Non-pigmented ciliary epithelial cell (primary cell): ENCODE data around the gene TRMT44.
"Not testable (repeated sequence)": the region's sequence is repeated elsewhere in the genome, so short reads cannot be mapped to it uniquely, and the experiment has no call there.

Source experiments
- DNase-seq: peaks from one replicate; pipeline ENCODE4 v3.0.0-alpha.2; 2010; ENCODE audit warnings: low read depth

Gene TRMT44

DNA sequence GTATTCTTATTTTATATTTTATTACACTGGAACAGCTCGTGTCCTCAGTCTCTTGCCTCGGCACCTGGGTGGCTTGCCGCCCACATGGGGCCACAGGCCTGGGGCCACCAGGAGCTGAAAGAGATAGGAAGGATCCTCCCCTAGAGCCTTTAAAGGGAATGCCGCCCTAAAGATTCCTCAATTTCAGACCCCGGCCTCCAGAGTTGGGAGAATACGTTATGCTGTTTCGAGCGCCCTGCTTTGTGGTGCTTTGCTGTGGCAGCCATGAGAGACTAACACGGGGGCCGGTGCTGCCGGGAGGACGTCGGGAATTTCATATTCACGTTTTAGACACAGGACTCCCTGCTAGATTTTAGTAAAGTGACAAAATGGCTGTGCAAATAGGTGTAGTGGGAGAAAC lies 33.3 kb upstream of the TRMT44 start:
- DNase-seq = no peak

- no peak for DNase-seq
Measured at GRCh38 chr4:8407756-8408155, 32.8 kb upstream of the TRMT44 start.

- DNase-seq = no peak
Measured at GRCh38 chr4:8409264-8410065, 31.1 kb upstream of the TRMT44 start.

DNA sequence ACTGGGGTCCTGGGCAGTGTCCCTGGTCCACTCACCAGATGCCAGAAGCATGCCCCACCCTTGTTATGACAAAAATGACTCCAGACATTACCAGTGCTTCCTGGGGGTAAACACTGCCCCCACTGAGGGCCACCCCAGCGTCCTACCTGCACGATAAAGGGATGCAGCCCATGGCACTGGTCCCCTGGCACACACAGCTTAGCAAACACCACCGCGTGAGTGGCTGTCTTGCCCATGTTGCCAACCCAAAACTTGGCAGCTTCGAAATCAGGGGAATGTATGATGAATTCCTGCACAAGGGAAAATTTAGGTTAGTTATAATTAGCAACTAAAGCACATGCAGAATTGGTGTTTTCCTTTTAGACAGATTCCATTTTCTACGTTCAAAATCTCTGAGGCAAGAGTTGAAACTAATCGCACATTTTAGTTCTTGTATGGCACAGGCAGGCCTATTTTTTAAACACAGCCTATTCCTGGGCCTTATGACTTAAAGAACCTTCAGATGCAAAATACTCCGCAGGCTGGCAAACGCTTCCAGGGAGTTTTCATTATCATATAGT lies 30.4 kb upstream of the TRMT44 start:
- DNase-seq = no peak

DNA sequence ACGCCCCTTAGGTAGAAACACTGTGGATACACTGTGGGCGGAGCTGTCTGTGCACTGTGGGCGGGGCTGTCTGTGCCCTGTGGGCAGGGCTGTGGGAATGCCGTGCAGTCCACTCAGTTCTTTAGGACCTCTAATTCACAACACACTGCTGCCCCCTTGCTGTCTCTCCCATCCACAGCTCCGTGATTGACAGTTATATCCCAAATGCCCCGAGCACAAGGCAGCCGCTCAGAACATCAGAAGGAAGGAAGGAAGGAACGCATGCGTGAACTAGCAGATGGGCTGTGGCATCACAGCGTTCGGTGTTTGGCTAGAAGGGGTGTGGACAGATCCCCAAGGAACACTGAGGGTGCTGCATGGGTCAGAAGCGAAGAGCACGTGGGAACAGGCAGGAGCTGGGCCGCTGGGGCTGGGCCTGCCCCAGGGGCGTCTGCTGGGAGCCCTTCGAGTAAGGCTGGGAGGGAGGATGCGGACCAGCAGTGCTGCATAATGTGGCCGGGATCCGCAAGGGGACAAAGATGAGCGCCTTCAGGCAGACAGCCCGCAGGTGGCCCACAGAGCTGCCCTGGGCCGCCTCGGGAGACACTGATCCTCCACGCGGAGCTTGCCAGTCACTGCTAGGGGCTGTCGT lies 29.8 kb upstream of the TRMT44 start:
- no peak for DNase-seq

- DNase-seq = no peak
Measured at GRCh38 chr4:8411351-8412180, 29.0 kb upstream of the TRMT44 start.

- no peak for DNase-seq
Measured at GRCh38 chr4:8412288-8412687, 28.3 kb upstream of the TRMT44 start.

GRCh38 chr4:8414377-8414776 lies 26.2 kb upstream of the TRMT44 start:
- no peak for DNase-seq

- DNase-seq = no peak
Measured at GRCh38 chr4:8417071-8417614, 23.4 kb upstream of the TRMT44 start.

GRCh38 chr4:8419222-8420041 lies 21.1 kb upstream of the TRMT44 start:
- no peak for DNase-seq

DNA sequence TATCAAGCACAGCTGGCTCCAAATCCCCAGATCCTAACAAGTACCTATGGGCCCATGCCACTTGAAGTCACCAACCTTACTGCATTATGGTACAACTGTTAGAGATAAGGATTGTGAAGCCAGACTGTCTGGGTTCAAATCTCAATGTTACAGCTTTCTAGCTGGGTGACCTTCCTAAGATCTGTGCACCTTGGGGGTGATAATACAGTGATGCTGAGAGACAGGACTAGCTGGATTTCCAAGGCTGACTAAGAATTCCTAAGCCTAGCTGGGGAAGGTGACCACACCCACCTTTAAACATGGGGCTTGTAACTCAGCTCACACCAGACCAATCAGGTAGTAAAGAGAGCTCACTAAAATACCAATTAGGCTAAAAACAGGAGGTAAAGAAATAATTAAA lies 20.4 kb upstream of the TRMT44 start:
- DNase-seq = not testable (repeated sequence)

GRCh38 chr4:8422327-8422726 lies 18.2 kb upstream of the TRMT44 start:
- DNase-seq = no peak

GRCh38 chr4:8422786-8423185 lies 17.8 kb upstream of the TRMT44 start:
- DNase-seq = no peak

GRCh38 chr4:8427262-8427661 lies 13.3 kb upstream of the TRMT44 start:
- DNase-seq = no peak

GRCh38 chr4:8427761-8428287 lies 12.8 kb upstream of the TRMT44 start:
- no peak for DNase-seq

GRCh38 chr4:8428288-8429097 lies 12.1 kb upstream of the TRMT44 start:
- DNase-seq = no peak

DNA sequence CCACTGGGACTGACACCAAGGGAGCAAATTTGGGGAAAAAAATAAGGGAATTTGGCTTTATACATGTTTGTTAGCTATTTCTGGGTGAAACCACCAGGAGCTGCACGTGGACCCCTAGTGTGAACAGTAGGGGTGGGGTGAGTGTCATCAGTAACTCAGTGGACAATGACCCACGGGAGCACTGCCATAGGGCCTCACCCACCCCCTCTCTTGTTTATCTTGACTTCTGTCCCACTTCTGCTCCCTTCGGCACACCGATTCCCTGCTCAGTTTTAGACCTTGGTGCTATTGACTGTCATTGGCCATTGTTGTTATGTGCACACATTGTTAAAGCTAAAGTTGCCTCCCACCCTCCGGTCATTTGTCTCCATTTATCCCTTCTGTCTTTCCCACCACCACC lies 9.0 kb upstream of the TRMT44 start:
- no peak for DNase-seq

GRCh38 chr4:8433136-8433535 lies 7.4 kb upstream of the TRMT44 start:
- no peak for DNase-seq

DNA sequence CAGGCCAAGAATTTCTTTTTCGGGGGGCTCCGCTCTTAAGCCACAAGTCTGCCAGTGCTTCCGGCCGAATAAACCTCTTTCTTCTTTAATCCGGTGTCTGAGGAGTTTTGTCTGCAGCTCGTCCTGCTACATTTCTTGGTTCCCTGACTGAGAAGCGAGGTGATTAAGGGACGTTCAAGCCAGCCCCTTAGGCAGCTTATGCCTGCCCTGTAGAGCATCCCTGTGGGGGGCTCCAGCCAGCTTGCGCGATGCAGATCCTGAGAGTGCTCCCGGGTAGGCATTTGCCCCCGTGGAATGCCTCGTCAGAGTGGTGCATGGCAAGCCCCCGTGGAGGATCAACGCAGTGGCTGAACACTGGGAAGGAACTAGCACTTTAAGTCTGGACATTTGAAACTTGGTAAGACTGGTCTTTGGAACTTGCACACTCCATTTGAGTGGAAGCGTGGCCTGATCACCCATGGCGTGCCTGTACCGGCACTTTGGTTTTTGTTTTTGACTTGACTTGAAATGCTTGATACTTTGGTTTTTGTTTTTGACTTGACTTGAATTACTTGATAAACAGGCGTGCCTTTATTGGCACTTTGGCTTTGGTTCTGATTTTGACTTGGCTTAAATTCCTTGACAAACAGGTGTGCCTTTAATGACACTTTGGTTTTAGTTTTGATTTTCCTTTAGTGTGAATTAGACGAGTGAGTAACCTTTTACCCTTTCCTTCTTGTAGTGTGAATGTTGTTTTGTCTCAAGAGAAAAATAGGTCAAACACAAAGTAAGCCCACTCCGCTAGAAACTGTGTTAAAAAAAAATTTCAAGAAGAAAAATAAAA lies 6.1 kb upstream of the TRMT44 start:
- no peak for DNase-seq
